NCI-H774 (cell line): ENCODE measurements around the gene SLC16A10.
"Not testable (repeated sequence)": the region's sequence is repeated elsewhere in the genome, so short reads cannot be mapped to it uniquely, and the experiment has no call there.

Source experiments
- DNase-seq: peaks from one replicate; lab custom pipeline; 2025; lab: John Stamatoyannopoulos, UW

Gene SLC16A10

GRCh38 chr6:111185954-111186353, 98.7 kb downstream of the SLC16A10 start:
- no peak for DNase-seq

GRCh38 chr6:111187874-111188273, 100.6 kb downstream of the SLC16A10 start:
- DNase-seq, result no peak

GRCh38 chr6:111189666-111190210, 102.4 kb downstream of the SLC16A10 start:
- DNase-seq, result not testable (repeated sequence)

- no peak for DNase-seq
These were observed 103.3 kb downstream of the SLC16A10 start for GRCh38 chr6:111190637-111191036.

- not testable (repeated sequence) for DNase-seq
These were observed 103.8 kb downstream of the SLC16A10 start for GRCh38 chr6:111191136-111191535.

GRCh38 chr6:111192911-111193555, 105.7 kb downstream of the SLC16A10 start:
- no peak for DNase-seq

- DNase-seq, result no peak
These were observed 108.4 kb downstream of the SLC16A10 start for GRCh38 chr6:111195656-111196055.

GRCh38 chr6:111198841-111199240, 111.5 kb downstream of the SLC16A10 start:
- no peak for DNase-seq

- no peak for DNase-seq
These were observed 112.6 kb downstream of the SLC16A10 start for GRCh38 chr6:111199935-111200334.

- DNase-seq, result no peak
These were observed 113.3 kb downstream of the SLC16A10 start for GRCh38 chr6:111200350-111201243.

- no peak for DNase-seq
These were observed 113.9 kb downstream of the SLC16A10 start for GRCh38 chr6:111201244-111201554.

- no peak for DNase-seq
These were observed 114.5 kb downstream of the SLC16A10 start for GRCh38 chr6:111201764-111202163.

GRCh38 chr6:111203539-111203938, 116.2 kb downstream of the SLC16A10 start:
- DNase-seq, result not testable (repeated sequence)

- DNase-seq, result no peak
These were observed 117.0 kb downstream of the SLC16A10 start for GRCh38 chr6:111204305-111204704.

- no peak for DNase-seq
These were observed 117.6 kb downstream of the SLC16A10 start for GRCh38 chr6:111204881-111205280.

- DNase-seq, result no peak
These were observed 118.2 kb downstream of the SLC16A10 start for GRCh38 chr6:111205502-111205901.

GRCh38 chr6:111207141-111207858, 120.0 kb downstream of the SLC16A10 start:
- DNase-seq, result no peak

GRCh38 chr6:111208933-111209332, 121.6 kb downstream of the SLC16A10 start:
- no peak for DNase-seq

- DNase-seq, result peak; percentile 75
These were observed 123.0 kb downstream of the SLC16A10 start for GRCh38 chr6:111210194-111210728.

- no peak for DNase-seq
These were observed 124.2 kb downstream of the SLC16A10 start for GRCh38 chr6:111211411-111212030.

- DNase-seq, result no peak
These were observed 125.3 kb downstream of the SLC16A10 start for GRCh38 chr6:111212625-111213024.

- DNase-seq, result no peak
These were observed 127.8 kb downstream of the SLC16A10 start for GRCh38 chr6:111215131-111215530.
